ENCODE data around the gene HSPA12B.
"Not testable (repeated sequence)": the region's sequence is repeated elsewhere in the genome, so short reads cannot be mapped to it uniquely, and the experiment has no call there.

The HSPA12B gene

DNA sequence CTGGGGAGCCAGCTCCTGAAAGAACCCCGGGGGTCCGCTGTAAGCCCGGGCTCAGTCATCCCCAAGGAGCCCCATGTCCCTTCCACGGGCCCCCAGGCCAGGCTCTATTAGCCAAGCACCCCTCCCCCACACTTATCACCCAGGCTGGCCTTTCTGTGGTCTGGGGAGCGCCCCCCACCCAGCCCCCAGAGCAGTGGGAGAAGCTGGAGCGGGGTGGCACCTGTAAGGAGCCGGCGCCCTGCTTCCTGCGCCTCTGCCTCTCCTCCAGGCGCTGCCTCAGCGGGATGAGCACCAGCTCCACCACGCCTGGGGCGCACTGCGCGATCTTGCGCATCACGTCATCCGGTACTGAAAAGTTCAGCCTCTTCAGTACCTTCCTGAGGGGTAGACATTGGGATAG lies 46.5 kb downstream of the HSPA12B start:
- H3K27ac ChIP-seq: no peak overlapping the region
- no peak overlapping the region for H3K4me3 ChIP-seq

DNA sequence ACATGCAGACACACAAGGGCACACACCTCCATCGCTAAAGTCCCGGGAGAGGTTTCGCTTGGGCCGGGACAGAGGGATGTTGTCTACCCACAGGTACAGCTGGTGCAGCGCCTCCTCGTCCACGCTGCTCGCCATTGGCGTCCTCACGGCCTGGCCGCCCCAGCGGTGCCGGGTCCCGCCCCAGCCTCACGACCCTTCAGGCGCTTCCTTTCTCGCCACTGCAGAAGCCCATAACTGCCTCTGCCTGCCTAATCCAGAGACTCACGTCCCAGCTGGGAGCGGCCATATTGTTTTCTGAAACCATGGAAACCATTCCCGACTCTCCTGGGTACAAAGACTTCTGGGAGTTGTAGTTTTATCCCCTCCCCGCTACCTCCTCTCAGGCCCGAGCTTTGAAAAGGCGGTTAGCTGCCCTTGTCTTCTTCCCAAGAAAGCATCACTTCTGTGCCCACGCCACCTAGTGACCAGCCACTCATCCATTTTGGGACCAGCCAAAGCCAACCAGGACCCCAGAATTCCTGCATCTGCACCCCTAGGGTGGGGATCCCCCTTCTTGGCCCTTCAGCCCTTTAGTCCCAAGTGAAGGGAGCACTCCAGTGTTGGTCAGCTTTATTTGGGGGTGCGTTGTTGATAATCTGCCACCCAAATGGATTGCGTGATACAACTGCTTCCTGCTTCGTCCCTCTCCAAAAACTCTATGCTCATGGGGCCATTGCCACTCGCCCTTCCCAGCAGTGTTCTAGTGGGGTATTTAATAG lies 48.8 kb downstream of the HSPA12B start, which contains the start of gene SPEF1:
Gene SPEF1, minus strand, starts transcription at position 296 of the 758 bp plus-strand sequence. Its CDS starts 161 bp downstream, at position 135.
- Histone ChIP-seq H3K4me3 (peak within 1 kb of the TSS in 6 of 7 experiments; percentile 10 to 32 (median 24)), H3K27ac (peak within 1 kb of the TSS in 11 of 21 experiments; percentile 0 to 87 (median 50))

DNA sequence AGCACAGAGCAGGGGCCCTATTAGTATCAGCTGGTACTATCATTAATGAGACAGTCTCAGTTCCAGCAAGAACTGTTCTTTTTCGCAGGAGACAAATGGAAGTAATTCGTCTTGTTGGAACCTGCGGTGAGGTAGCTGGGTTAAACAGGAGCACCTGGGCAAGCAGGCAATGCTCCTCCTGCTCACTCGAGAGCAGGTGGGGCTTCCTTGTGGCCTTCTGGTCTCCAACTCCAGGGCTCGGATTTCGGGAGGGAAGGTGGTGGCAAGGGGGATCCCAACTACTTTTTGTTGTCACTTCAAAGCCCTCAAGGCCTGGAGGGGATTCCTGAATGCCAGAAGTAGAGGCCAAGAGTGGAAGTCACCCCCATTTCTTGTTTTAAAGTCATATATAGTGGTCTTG lies 50.1 kb downstream of the HSPA12B start:
- H3K27ac ChIP-seq: peak overlapping the region in 15 of 21 experiments; percentile 0 to 87 (median 50)

DNA sequence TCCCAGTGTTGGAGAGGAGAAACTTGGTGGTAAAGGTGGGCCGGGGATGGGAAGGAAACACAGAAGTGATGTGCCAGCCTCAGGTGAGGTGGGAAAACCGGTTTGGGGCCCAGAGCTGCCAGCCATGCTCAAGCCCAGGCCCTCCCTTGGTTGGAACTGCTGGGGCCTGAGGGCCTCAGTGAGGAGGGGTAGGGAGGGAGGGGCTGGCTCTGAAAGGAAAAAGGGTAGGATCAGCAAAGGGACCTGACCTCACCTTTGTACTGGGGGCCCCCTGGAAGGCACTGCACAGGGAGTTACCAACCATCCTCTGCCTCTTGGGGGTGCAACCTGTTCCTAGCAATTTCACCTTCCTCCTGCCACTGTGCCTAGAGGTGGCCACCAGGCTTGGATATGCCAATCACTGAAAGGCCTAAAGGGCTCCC lies 50.6 kb downstream of the HSPA12B start:
- H3K27ac ChIP-seq: peak overlapping the region in 16 of 21 experiments; percentile 7 to 87 (median 49)

More for the DNA sequence above, 50.1 kb downstream of the HSPA12B start:
- H3K4me3 ChIP-seq: no peak overlapping the region

DNA sequence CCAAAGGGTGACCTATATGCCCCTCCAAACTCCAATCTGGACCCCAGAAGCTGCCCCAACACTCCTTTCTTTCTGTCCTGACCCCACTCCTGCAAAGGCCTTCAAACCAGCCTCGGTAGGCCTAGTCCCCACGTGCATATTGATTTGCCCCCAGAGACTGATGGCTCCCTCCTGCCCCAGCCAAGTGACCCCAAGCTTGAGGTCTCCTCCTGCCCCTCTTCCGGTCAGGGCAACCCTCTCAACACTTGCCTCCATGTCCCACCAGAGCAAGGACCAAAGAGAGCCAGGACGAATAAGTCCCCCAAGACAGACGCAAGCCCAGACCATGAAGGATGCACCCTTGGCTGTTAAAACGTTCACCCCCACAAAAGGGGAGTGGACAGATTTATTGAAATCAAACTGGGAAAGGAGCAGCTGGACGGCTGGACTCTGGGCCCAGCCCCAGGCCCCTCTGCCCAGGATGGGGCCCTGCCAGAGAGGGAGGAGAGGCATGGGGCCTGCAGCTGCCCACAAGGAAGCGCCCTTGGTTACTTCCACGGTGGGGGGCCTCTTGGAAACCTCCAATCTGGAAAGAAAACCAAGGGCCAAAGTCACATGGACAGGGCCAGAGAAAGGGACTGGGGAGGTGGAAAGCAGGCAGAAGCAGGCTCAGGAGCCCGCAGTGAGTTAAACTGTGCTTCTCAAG lies 51.2 kb downstream of the HSPA12B start:
- Histone ChIP-seq H3K4me3 (peak overlapping the region in 2 of 7 experiments; percentile 3 to 64), H3K27ac (peak overlapping the region in 14 of 21 experiments; percentile 12 to 87 (median 58))

More for the DNA sequence above, 50.6 kb downstream of the HSPA12B start:
- H3K4me3 ChIP-seq: no peak overlapping the region

DNA sequence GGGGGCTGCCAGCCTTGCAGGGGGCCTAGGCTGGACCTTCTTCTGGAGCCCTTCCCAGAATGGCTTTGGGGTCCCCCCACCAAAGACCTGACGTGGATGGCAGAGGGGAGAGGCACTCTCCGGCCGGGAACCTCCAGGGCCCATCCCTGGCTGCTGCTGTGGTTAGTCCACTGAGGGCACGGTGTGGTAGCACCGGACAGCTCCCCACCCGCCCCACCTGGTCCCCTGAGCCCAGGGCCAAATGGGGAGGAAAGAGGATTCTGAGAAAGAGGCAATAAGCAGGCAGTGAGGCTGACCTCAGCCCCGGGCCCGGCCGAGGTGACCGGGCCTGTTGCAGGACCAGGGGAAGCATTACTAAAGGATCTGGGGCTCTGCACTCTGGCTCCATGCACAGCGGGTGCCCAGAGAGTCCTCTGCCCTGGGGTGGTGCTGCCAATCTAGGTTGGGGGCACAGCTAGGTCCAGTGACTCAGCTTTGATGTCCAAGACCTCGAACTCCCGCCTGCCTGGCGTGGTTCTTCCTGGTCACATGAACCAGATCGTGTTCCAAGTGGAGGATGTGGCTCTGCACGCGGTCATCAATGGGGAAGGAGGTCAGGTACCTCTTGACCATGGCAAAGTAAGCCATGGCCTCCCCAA lies 51.9 kb downstream of the HSPA12B start:
- H3K4me3 ChIP-seq: peak overlapping the region in 3 of 7 experiments; percentile 56 to 64 (median 57)

DNA sequence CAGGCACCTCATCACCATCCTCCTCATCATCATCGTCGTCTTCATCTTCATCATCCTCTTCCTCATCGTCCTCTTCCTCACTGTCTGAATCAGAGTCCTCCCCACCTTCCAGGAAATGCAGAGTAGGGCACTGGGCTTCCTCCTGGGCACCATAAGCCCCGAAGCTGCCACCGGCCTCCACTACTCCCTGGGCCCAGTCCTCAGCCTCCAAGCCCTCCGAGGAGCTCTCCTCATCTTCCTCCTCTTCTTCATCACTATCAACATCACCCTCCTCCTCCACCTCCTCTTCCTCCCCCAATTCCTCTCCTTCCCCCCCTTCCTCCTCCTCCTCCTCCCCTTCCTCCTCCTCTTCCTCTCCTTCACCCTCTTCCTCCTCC lies 52.4 kb downstream of the HSPA12B start:
- Histone ChIP-seq H3K4me3 (peak overlapping the region; percentile 54 to 64 (median 59)), H3K27ac (peak overlapping the region in 12 of 21 experiments; percentile 18 to 87 (median 77))

More for the DNA sequence above, 51.9 kb downstream of the HSPA12B start:
- peak overlapping the region in 11 of 21 experiments; percentile 18 to 87 (median 70) for H3K27ac ChIP-seq

DNA sequence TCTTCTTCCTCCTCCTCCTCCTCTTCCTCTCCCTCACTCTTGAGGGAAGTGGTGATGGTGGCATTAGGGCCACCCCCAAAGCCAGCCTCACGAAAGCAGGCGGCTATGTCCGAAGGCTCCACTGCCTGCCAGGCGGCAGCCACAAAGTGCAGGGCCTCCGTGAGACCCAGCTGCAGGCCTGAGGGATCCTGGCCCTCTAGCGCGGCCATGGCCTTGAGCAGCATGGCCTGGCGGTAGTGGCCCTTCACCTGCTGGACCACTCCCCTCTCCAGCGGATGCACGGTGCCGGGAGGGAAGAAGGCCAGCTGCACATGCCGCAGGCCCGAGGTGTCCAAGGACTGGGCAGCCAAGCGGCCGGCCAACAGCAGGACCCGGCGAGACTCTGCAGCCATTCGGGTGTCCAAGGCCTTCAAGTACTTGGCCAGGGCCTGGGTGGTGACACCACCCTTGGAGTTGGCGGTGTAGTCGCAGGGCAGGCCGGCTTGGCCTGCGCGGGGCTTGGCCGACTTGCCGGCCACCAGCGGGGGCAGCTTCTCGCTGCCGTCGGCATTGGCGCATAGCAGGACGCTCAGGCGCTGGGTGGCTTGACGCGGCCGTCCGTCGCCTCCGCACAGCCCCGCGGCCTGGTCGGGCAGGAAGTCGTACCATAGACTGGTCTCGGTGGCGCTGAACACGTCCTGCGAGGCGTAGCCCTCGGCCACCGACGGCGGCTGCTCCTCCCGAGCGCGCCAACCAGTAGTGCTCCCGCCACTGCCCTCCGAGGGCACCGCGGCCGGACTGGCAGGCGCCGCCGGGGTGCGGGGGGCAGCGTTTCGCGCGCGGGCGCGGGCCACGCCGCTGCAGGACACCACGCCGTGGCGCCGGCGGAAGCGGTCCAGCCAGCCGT lies 53.0 kb downstream of the HSPA12B start:
- H3K27ac ChIP-seq: peak overlapping the region; percentile 42 to 88 (median 76)
- H3K4me3 ChIP-seq: peak overlapping the region; percentile 54 to 64 (median 59)

DNA sequence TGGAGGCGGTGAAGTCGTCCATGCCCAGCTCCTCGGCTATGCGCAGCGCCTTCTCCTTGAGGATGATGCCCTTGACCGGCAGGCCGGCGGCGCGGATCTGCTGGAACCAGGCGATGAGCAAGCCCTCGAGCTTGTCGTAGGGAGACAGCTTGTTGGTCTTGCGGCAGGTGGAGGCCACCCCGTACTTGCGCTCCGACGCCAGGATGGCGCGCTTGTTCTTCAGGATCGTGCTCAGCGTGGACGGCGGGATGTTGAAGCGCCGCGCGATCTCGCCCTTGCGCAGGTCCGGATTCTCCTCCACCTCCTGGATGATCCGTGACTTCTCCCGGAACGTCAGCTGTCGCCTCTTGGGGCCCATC lies 53.6 kb downstream of the HSPA12B start:
- H3K27ac ChIP-seq: peak overlapping the region; percentile 42 to 88 (median 76)
- H3K4me3 ChIP-seq: peak overlapping the region; percentile 54 to 64 (median 59)

DNA sequence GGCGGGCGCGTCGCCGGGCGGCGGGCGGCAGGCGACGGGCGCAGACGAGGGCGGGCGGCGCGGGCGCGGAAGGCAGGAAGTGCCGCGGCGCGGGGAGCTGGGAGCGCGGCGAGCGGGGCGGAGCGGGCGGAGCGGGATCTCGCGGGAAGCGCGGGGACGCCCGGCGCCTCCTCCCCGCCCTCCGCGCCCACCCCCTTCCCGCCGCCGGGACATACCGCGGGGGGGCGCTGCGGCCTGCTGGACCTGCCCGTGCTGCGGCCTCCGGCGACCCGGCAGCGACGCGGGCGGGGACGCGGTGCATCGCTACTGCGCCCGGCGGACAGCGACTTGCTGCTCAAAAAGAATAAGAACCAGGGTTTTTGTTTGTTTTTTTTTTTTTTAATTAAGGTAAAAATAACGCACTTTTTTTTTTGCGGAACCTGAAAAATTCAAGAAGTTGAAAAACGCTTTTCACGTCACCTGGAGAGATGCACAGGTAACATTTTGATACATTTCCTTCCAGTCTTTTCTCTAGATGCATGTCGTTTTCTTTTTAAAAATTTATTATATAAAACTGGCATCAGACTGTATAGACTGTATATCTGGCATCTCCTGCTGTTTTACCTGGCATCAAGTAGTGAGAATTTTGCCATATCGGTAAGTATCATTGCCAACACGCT lies 54.3 kb downstream of the HSPA12B start, which contains the start of gene CENPB:
Gene CENPB, minus strand, starts transcription at position 76 of the 659 bp plus-strand sequence. CDS start 257 bp downstream, outside the sequence.
- Histone ChIP-seq H3K27ac (peak within 1 kb of the TSS; percentile 42 to 88 (median 76)), H3K4me3 (peak within 1 kb of the TSS; percentile 54 to 64 (median 59))

DNA sequence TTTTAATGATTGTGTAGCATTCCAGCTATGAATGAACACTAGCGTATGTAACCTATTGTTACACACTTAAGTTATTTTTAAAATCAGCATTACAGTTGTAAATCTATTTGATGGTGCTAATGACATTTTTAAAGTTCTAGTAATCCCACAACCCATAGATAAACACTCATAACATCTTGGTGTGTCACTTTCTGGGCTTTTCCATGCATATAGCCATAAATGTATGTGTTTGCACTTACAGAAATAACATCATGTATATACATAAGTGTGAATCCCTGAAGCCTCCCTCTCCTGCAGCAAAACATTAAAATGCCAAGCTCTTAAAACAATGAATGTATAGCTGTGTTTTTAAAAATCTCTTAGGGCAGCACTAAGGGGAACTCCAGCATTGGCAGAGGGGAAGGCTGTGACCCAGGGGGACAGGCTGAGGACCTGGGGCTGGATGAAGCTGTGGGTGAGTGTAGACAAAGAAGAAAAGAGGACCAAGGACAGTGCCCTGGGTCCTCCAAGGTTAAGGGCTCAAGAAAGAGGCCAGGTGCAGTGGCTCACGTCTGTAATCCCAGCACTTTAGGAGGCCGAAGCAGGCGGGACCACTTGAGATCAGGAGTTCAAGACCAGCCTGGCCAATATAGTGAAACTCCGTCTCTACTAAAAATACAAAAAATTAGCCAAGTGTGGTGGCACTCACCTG lies 55.0 kb downstream of the HSPA12B start:
- H3K4me3 ChIP-seq: peak overlapping the region in 6 of 7 experiments; percentile 13 to 56 (median 20)
- peak overlapping the region in 8 of 21 experiments; percentile 6 to 64 (median 38) for H3K27ac ChIP-seq

DNA sequence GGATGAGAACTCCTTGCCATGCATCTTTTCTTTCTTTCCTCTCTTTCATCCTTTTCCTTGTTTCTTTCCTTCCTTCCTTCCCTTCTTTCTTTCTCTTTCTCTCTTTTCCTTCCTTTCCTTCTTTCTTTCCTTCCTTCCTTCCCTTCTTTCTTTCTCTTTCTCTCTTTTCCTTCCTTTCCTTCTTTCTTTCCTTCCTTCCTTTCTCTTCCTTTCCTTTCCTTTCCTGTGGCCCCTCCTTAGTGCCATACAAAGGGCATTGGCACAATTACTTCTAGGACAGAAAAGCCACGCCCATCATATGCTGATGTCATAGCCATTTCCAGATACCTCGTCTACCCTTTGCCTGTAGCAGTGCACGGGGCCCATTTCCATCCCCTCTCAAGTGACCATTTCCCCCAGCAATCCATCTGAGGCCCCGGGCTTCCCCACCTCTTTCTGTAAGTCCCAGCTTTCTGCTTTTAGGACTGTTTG lies 56.2 kb downstream of the HSPA12B start:
- no peak overlapping the region for H3K4me3 ChIP-seq
- H3K27ac ChIP-seq: peak overlapping the region in 2 of 21 experiments; percentile 14 to 42

DNA sequence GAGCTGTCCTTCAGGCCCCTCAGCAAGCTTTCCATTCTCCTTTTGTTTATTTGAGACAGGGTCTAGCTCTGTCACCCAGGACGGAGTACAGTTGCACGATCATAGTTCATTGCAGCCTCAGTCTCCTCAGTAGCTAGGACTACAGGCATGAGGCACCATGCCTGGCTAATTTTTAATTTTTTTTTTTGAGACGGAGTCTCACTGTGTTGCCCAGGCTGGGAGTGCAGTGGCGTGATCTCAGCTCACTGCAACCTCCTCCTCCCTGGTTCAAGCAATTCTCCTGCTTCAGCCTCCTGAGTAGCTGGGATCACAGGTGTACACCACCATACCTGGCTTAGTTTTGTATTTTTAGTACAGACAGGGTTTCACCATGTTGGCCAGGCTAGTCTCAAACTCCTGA lies 56.7 kb downstream of the HSPA12B start:
- peak overlapping the region in 1 of 21 experiments; percentile 14 for H3K27ac ChIP-seq
- H3K4me3 ChIP-seq: not testable (repeated sequence)

DNA sequence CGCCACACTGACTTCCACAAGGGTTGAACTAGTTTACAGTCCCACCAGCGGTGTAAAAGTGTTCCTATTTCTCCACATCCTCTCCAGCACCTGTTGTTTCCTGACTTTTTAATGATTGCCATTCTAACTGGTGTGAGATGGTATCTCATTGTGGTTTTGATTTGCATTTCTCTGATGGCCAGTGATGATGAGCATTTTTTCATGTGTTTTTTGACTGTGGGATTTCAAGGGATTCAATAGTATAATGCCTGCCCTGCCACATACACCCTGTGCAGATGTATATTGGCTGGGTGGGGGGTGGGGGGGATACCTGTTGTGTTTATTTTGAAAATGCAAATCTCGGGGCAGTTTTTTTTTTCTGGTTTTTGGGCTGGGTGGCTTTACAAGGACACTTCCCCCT lies 61.7 kb downstream of the HSPA12B start:
- H3K4me3 ChIP-seq: not testable (repeated sequence)
- peak overlapping the region in 1 of 21 experiments; percentile 96 for H3K27ac ChIP-seq

DNA sequence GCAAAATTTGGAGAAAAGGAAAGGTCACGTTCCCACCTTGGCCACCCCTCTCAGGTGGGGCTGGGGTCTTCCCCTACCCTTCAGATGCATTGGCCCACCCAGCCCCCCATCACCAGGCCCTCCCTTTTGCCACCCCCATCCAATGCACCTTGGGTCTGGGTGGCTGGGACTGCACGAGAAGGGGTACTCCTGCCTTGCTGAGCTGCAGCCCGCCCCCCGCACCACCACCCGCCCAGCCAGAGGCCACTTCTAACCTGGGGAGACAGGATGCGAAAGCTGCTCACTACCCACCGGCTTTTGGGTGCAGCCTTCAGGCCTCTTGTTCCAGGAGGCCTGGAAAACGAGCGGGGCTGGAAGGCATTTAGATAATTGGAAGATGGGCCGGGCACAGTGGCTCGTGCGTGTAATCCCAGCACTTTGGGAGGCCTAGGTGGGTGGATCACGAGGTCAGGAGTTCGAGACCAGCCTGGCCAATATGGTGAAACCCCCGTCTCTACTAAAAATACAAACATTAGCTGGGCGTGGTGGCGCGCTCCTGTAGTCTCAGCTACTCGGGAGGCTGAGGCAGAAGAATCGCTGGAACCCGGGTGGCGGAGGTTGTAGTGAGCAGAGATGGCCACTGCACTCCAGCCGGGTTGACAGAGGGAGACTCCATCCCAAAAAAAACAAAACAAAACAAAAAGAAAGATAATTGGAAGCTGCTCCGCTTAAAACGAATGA lies 62.4 kb downstream of the HSPA12B start:
- peak overlapping the region in 19 of 21 experiments; percentile 69 to 97 (median 92) for H3K27ac ChIP-seq
- H3K4me3 ChIP-seq: peak overlapping the region in 5 of 7 experiments; percentile 48 to 72 (median 66)

DNA sequence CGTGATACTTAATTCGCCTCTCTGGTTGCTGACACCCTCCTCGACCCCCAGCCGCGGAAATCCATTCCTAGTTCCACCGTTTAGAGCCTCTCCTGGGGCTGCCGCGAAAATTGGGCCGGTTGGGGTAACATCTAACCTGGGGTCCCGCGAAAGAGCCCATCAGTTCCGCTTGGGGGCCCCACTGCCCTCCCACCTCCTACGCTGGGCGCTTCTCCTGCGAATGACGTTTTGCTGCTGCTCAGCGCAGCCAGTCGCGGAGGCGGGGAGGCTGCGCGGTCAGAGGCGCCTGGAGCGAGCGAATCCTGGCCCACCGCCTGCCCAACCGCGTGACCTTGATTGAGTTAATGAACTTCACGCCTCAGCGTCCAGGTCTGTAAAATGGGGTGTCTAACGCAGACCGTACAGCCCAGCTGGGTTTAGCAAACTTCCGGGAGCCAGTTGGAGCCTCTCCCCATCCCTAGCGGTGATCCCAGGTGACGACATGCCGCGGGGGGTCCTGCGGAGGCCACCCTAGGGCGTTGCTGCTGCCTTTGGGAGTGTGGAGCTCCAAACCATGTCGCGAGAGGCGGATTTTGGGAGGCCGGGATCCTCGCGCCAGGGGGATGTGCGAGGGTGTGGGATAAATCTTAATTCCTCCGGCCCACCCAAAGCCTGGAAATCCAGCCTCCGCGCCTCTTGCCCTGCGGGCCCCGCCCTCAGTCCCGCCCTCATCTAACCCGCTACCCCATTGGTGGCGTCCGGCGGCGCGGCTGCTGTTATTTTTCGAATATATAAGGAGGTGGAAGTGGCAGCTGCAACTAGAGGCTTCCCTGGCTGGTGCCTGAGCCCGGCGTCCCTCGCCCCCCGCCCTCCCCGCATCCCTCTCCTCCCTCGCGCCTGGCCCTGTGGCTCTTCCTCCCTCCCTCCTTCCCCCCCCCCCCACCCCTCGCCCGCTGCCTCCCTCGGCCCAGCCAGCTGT lies 63.3 kb downstream of the HSPA12B start, which contains the start of gene CDC25B:
Gene CDC25B, plus strand, starts transcription at position 800 of the 958 bp plus-strand sequence. CDS start 222 bp downstream, outside the sequence.
- peak within 1 kb of the TSS; percentile 48 to 72 (median 61) for H3K4me3 ChIP-seq
- peak within 1 kb of the TSS; percentile 66 to 97 (median 91) for H3K27ac ChIP-seq
